H9 (cell line): ENCODE results near the gene ZNF846. TPM values are rescaled to one million over a fixed set of nuclear protein-coding genes. Genes with fewer than 3 reads are reported as not detected.
A peak's percentile ranks its signal among the peaks of the same experiment; 100 is the strongest.

Source experiments
- DNase-seq: peaks from one replicate; pipeline ENCODE4 v3.0.0-alpha.2; 2017
- H2AFZ ChIP-seq: one replicate; pipeline ENCODE4 v1.6.1; 2013; ENCODE audit warnings: mild to moderate bottlenecking, low read length, control low read depth, moderate library complexity
- H2AK5ac ChIP-seq: 2 replicates; pipeline ENCODE4 v1.6.1; 2013; ENCODE audit warnings: low read length, control low read depth, mixed read lengths; ENCODE audit not compliant: insufficient read length
- H2BK120ac ChIP-seq: one replicate; pipeline ENCODE4 v1.6.1; 2013; ENCODE audit warnings: low read depth, mild to moderate bottlenecking, low read length, control low read depth, inconsistent platforms; ENCODE audit not compliant: poor library complexity, severe bottlenecking
- H2BK12ac ChIP-seq: 2 replicates; pipeline ENCODE4 v1.6.1; 2013; ENCODE audit warnings: low read length, control low read depth, mixed read lengths, low read depth; ENCODE audit not compliant: insufficient read length
- H2BK15ac ChIP-seq: 2 replicates; pipeline ENCODE4 v1.6.1; 2013; ENCODE audit warnings: low read depth, low read length, control low read depth
- H2BK20ac ChIP-seq: one replicate; pipeline ENCODE4 v1.6.1; 2013; ENCODE audit warnings: low read depth, mild to moderate bottlenecking, low read length, control low read depth, inconsistent platforms; ENCODE audit not compliant: poor library complexity, severe bottlenecking
- H2BK5ac ChIP-seq: 2 replicates; pipeline ENCODE4 v1.6.1; 2013; ENCODE audit warnings: low read length, control low read depth, mixed read lengths; ENCODE audit not compliant: insufficient read length
- H3K14ac ChIP-seq: 2 replicates; pipeline ENCODE4 v1.6.1; 2013; ENCODE audit warnings: low read length, control low read depth; ENCODE audit not compliant: insufficient read depth
- H3K18ac ChIP-seq: 2 replicates; pipeline ENCODE4 v1.6.1; 2013; ENCODE audit warnings: low read depth, mild to moderate bottlenecking, mixed read lengths, low read length, control low read depth; ENCODE audit not compliant: insufficient read length
- H3K23ac ChIP-seq: 2 replicates; pipeline ENCODE4 v1.6.1; 2013; ENCODE audit warnings: low read length, control low read depth, mixed read lengths, low read depth; ENCODE audit not compliant: insufficient read length
- H3K23me2 ChIP-seq: 2 replicates; pipeline ENCODE4 v1.6.1; 2013; ENCODE audit warnings: low read depth, mild to moderate bottlenecking, mixed read lengths, low read length, control low read depth; ENCODE audit not compliant: insufficient read length, poor library complexity, severe bottlenecking
- H3K27ac ChIP-seq: 2 replicates; pipeline ENCODE4 v1.5.1; 2013; ENCODE audit warnings: low read length, control low read depth, mixed read lengths, low read depth; ENCODE audit not compliant: insufficient read length
- H3K27me3 ChIP-seq: 2 replicates; pipeline ENCODE4 v1.6.1; 2013; ENCODE audit warnings: low read length, control low read depth, inconsistent platforms; ENCODE audit not compliant: insufficient read depth
- H3K4ac ChIP-seq: 2 replicates; pipeline ENCODE4 v1.6.1; 2013; ENCODE audit warnings: low read depth, mild to moderate bottlenecking, control low read depth, inconsistent platforms, low read length, moderate library complexity
- H3K4me1 ChIP-seq: 2 replicates; pipeline ENCODE4 v1.6.1; 2013; ENCODE audit warnings: low read length, control low read depth, inconsistent platforms; ENCODE audit not compliant: insufficient read depth
- H3K4me2 ChIP-seq: 2 replicates; pipeline ENCODE4 v1.6.1; 2013; ENCODE audit warnings: low read length, control low read depth, mixed read lengths; ENCODE audit not compliant: insufficient read length, insufficient read depth
- H3K56ac ChIP-seq: 2 replicates; pipeline ENCODE4 v1.6.1; 2013; ENCODE audit warnings: low read depth, mild to moderate bottlenecking, mixed read lengths, low read length, control low read depth; ENCODE audit not compliant: insufficient read length
- H3K79me1 ChIP-seq: 2 replicates; pipeline ENCODE4 v1.6.1; 2013; ENCODE audit warnings: low read depth, mild to moderate bottlenecking, moderate library complexity, low read length, control low read depth, inconsistent platforms; ENCODE audit not compliant: insufficient read depth, poor library complexity, severe bottlenecking
- H3K79me2 ChIP-seq: 2 replicates; pipeline ENCODE4 v1.6.1; 2013; ENCODE audit warnings: low read length, control low read depth, inconsistent platforms; ENCODE audit not compliant: insufficient read depth
- H3K9ac ChIP-seq: 2 replicates; pipeline ENCODE4 v1.6.1; 2013; ENCODE audit warnings: low read length, control low read depth, mixed read lengths; ENCODE audit not compliant: insufficient read length; ENCODE audit errors: extremely low read depth
- H3K9me3 ChIP-seq: one replicate; pipeline ENCODE4 v1.6.1; 2013; ENCODE audit warnings: low read depth, low read length, inconsistent platforms; ENCODE audit not compliant: control insufficient read depth
- H3T11ph ChIP-seq: one replicate; pipeline ENCODE4 v1.6.1; 2013; ENCODE audit warnings: mild to moderate bottlenecking, low read length, control low read depth, inconsistent platforms
- H4K20me1 ChIP-seq: one replicate; pipeline ENCODE4 v1.6.1; 2013; ENCODE audit not compliant: control insufficient read depth, insufficient read length, insufficient read depth
- H4K5ac ChIP-seq: 2 replicates; pipeline ENCODE4 v1.6.1; 2013; ENCODE audit warnings: low read depth, mild to moderate bottlenecking, mixed read lengths, low read length, control low read depth; ENCODE audit not compliant: insufficient read length
- H4K8ac ChIP-seq: replicated peaks from 2 replicates; pipeline ENCODE4 v1.6.1; 2013; ENCODE audit warnings: low read length, control low read depth, mixed read lengths, low read depth; ENCODE audit not compliant: insufficient read length
- H4K91ac ChIP-seq: 2 replicates; pipeline ENCODE4 v1.6.1; 2013; ENCODE audit warnings: low read depth, mild to moderate bottlenecking, moderate library complexity, mixed read lengths, low read length, control low read depth; ENCODE audit not compliant: insufficient read length
- H3K27ac Mint-ChIP-seq, 3 experiments: 2 replicates in 2 of 3; 3 replicates in 1 of 3; pipeline ENCODE4 v1.8.0; 2020 to 2021; ENCODE audit warnings: mixed read lengths in 3 of 3, mild to moderate bottlenecking in 1 of 3, moderate library complexity in 1 of 3
- H3K27me3 Mint-ChIP-seq: 2 replicates; pipeline ENCODE4 v1.8.0; 2021; ENCODE audit warnings: low read depth, mild to moderate bottlenecking, moderate library complexity, mixed read lengths
- H3K36me3 Mint-ChIP-seq, 3 experiments: 2 replicates in 2 of 3; 3 replicates in 1 of 3; pipeline ENCODE4 v1.8.0; 2020 to 2021; ENCODE audit warnings: low read depth in 3 of 3, mixed read lengths in 3 of 3; ENCODE audit not compliant: insufficient read depth in 1 of 3
- H3K4me1 Mint-ChIP-seq, 2 experiments: 2 replicates each; pipeline ENCODE4 v1.8.0; 2020; ENCODE audit warnings: mixed read lengths in 2 of 2
- H3K4me3 Mint-ChIP-seq, 2 experiments: 2 replicates in 1 of 2; 3 replicates in 1 of 2; pipeline ENCODE4 v1.8.0; 2020 to 2021; ENCODE audit warnings: mild to moderate bottlenecking in 2 of 2, mixed read lengths in 2 of 2, moderate library complexity in 1 of 2
- H3K9me3 Mint-ChIP-seq, 2 experiments: 2 replicates in 1 of 2; 3 replicates in 1 of 2; pipeline ENCODE4 v1.8.0; 2020; ENCODE audit warnings: mild to moderate bottlenecking in 2 of 2, mixed read lengths in 2 of 2, moderate library complexity in 1 of 2
- WGBS: extraction: QIAGEN DNeasy Blood & Tissue Kit; methylation state at CpG from one replicate; pipeline ENCODE4 v1.1.7; 2013; ENCODE audit warnings: missing lambda C conversion rate, low lambda C conversion rate, mixed read lengths; ENCODE audit not compliant: insufficient read length; ENCODE audit errors: extremely low coverage; 5-methylcytosine and 5-hydroxymethylcytosine counted together
- total RNA-seq: library from RNA; stranded (reverse); gene quantifications from 2 replicates; pipeline ENCODE4 v1.2.1, GENCODE V29; 2021
- TF ChIP-seq, protein P1 (sequence below): fragments of 200-600 bp; sonication (generic); conservative IDR thresholded peaks from 3 replicates; pipeline ENCODE4 v1.8.0; 2021; ENCODE audit warnings: antibody characterized with exemption, mild to moderate bottlenecking

The ZNF846 gene
- total RNA-seq, 1 experiment from 2014 or later, result 9.2 TPM

- no peak overlapping the region; the same call in 1 of the 2 replicates for H3K4ac ChIP-seq
- H3K79me1 ChIP-seq, result no peaks in the 10 kb centered on the region
- DNase-seq, result peak; percentile 98
- H2BK12ac ChIP-seq, result no peak overlapping the region
- H3K9me3 ChIP-seq, result no peaks in the 10 kb centered on the region
- no peak overlapping the region for H3K23ac ChIP-seq
- Mint-ChIP-seq H3K27ac (peak overlapping the region; percentile 92 to 95 (median 93); a peak in 6 of 7 replicates), H3K4me1 (peaks cover 29 to 37% of the 10 kb centered on the region in 2 experiments), H3K36me3 (peaks cover 4 to 9% (median 7%) of the 10 kb centered on the region in 3 experiments; a peak in 6 of 7 replicates), H3K4me3 (peak overlapping the region; percentile 78 to 89), H3K9me3 (0 out of 5 replicates have a peak, but pooled peaks cover 0 to 2% of the 10 kb centered on the region in 2 experiments), H3K27me3 (no peaks in the 10 kb centered on the region; the same call in 1 of the 2 replicates)
- TF ChIP-seq, protein P1, sequence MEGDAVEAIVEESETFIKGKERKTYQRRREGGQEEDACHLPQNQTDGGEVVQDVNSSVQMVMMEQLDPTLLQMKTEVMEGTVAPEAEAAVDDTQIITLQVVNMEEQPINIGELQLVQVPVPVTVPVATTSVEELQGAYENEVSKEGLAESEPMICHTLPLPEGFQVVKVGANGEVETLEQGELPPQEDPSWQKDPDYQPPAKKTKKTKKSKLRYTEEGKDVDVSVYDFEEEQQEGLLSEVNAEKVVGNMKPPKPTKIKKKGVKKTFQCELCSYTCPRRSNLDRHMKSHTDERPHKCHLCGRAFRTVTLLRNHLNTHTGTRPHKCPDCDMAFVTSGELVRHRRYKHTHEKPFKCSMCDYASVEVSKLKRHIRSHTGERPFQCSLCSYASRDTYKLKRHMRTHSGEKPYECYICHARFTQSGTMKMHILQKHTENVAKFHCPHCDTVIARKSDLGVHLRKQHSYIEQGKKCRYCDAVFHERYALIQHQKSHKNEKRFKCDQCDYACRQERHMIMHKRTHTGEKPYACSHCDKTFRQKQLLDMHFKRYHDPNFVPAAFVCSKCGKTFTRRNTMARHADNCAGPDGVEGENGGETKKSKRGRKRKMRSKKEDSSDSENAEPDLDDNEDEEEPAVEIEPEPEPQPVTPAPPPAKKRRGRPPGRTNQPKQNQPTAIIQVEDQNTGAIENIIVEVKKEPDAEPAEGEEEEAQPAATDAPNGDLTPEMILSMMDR, result no peak; the same call in 2 of the 3 replicates
- H3K79me2 ChIP-seq, result no peaks in the 10 kb centered on the region
- H3K18ac ChIP-seq, result peak overlapping the region; percentile 16
- H2BK15ac ChIP-seq, result no peak overlapping the region
- no peak overlapping the region for H4K5ac ChIP-seq
- H3K56ac ChIP-seq, result no peak overlapping the region
- H2BK120ac ChIP-seq, result no peak overlapping the region
- peak overlapping the region; percentile 48; the same call in 1 of the 2 replicates for H3K14ac ChIP-seq
- no CpG with 5 or more reads among the region's 70 CpGs for WGBS
- H3K9ac ChIP-seq, result peak overlapping the region; percentile 20
- H3K4me2 ChIP-seq, result peak overlapping the region; percentile 48
- H2BK20ac ChIP-seq, result no peak overlapping the region
- no peak overlapping the region for H2AFZ ChIP-seq
- H4K91ac ChIP-seq, result no peak overlapping the region
- no peaks in the 10 kb centered on the region for H3K23me2 ChIP-seq
- H3T11ph ChIP-seq, result no peak overlapping the region
- no peaks in the 10 kb centered on the region for H3K27me3 ChIP-seq
- H4K8ac ChIP-seq, result no peak overlapping the region
- no peaks in the 10 kb centered on the region; the same call in 1 of the 2 replicates for H3K4me1 ChIP-seq
- no peak overlapping the region for H2BK5ac ChIP-seq
- no peak overlapping the region for H3K27ac ChIP-seq
- no peaks in the 10 kb centered on the region for H4K20me1 ChIP-seq
- H2AK5ac ChIP-seq, result no peak overlapping the region
Measured at GRCh38 chr19:9792206-9793070, 23.9 kb upstream of the ZNF846 start.
